Articular chondrocyte of knee joint (primary cell): ENCODE data around the gene MSN. TPM values are rescaled to one million over a fixed set of nuclear protein-coding genes. Genes with fewer than 3 reads are reported as not detected.

Source experiments
- total RNA-seq: library from RNA; depleted of rRNA; stranded (reverse); fragments of >200 nt; gene quantifications from 2 replicates; pipeline ENCODE4 v1.2.3, GENCODE V29; 2012

MSN gene
- total RNA-seq: 301 and 303 TPM in 2 replicates

DNA sequence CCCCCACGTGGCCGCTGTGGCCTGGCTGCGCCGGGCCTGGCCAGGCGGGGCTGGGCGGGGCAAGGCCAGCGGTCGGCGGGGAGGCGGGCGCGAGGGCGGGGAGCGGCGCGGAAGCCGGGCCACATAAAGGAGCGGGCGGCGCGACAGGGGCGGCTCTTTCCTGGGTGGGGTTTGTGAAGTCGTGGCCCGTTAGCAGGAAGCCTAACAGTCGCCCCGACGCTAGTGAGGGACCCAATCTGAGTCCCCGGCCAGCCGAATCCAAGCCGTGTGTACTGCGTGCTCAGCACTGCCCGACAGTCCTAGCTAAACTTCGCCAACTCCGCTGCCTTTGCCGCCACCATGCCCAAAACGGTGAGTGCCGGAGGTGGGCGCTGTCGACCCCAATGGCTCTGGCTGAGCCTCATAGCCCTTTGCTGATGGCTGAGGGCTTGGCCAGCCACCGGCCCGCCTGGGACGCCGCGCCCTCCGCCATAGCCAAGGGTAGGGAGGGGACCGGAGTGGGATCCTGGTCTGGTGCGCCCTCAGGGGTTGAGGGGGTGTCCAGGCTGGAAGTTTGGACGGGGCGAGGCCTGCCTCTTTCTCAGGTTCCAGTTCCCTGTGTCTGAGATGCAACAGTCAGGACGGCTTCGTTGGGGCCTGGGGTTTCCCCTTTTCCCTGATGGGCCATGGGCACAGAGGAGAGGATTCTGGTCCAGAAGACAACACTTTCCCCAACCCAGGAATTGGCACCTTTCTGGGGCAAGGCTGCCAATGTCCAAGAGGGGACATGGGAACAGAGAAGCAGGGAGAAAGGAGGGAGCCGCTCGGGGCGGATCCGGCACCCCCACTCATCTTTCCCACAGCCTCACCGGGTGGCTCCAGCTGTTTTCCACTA is at the start of gene MSN:
TSS of gene MSN (plus strand) at position 152 of the 874 bp plus-strand sequence. CDS start at position 340, 188 bp downstream.

Other genes starting within 250 kb of the MSN start
- gene LAS1L, start 132.9 kb upstream of the MSN start, total RNA-seq: 14.6 and 17.2 TPM in 2 replicates